PC-3 (cell line): ENCODE data around the gene ST6GAL1.

ENCODE experiments used
- EZH2phosphoT487 ChIP-seq: fragments of 300-600 bp; sonication (generic); IDR thresholded peaks from 2 replicates; pipeline ENCODE4 v1.6.1; 2018; ENCODE audit warnings: mild to moderate bottlenecking, antibody characterized with exemption, low read length, borderline replicate concordance
- TF ChIP-seq, protein P1 (sequence below): fragments of 300-600 bp; sonication (generic); conservative IDR thresholded peaks from 2 replicates; pipeline ENCODE4 v1.5.1; 2017; ENCODE audit warnings: antibody characterized with exemption, low read depth, mild to moderate bottlenecking, low read length

DNA sequence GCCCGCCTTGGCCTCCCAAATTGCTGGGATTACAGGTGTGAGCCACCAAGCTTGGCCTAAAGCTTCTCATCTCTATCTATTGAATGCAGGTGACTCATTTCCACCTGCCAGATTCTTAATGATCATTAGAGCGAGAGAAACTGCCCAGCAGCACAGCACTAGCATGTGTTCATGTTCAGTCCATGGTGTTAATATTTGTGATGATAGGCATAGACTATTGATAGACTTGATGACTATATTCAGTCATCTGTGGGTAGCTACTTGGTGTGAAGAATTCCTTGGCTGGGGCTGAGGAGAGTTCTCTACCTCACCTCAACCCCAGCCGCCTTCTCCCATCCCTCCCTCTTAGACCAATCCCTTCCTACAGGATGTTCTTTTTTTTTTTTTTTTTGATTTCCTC is 60.0 kb downstream of the ST6GAL1 start:
- TF ChIP-seq, protein P1, sequence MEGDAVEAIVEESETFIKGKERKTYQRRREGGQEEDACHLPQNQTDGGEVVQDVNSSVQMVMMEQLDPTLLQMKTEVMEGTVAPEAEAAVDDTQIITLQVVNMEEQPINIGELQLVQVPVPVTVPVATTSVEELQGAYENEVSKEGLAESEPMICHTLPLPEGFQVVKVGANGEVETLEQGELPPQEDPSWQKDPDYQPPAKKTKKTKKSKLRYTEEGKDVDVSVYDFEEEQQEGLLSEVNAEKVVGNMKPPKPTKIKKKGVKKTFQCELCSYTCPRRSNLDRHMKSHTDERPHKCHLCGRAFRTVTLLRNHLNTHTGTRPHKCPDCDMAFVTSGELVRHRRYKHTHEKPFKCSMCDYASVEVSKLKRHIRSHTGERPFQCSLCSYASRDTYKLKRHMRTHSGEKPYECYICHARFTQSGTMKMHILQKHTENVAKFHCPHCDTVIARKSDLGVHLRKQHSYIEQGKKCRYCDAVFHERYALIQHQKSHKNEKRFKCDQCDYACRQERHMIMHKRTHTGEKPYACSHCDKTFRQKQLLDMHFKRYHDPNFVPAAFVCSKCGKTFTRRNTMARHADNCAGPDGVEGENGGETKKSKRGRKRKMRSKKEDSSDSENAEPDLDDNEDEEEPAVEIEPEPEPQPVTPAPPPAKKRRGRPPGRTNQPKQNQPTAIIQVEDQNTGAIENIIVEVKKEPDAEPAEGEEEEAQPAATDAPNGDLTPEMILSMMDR: no peak
- no peak for TF ChIP-seq EZH2phosphoT487
